ENCODE results near the gene TRIM71.

DNA sequence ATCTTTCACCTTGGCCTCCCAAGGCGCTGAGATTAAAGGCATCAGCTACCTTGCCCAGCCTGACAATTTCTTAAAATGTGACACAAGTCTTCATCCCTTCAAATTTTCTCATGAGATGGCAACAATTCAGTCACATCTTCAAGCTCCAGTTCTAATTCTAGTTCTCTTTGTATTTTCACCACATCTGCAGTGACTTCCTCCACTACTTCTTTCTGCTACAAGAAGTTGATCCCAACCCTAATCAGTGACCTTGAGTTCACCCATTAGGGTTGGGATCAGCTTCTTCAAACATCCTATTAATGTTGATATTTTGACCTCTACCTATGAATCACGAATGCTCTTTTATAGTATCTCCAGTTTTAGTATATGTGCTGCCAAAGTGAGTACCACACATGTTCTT lies 59.8 kb downstream of the TRIM71 start:
- no peak for TF ChIP-seq TAF1 (IDR thresholded peaks at IDR 0.05; ENCODE audit: borderline replicate concordance, insufficient read depth, low read length)
- no peak for TF ChIP-seq POLR2AphosphoS5 (IDR thresholded peaks at IDR 0.05; ENCODE audit: low read depth, low read length)
- no peak for TF ChIP-seq SIN3A (IDR thresholded peaks at IDR 0.05; ENCODE audit: borderline replicate concordance, insufficient read depth, low read length)
- TF ChIP-seq, protein P1, sequence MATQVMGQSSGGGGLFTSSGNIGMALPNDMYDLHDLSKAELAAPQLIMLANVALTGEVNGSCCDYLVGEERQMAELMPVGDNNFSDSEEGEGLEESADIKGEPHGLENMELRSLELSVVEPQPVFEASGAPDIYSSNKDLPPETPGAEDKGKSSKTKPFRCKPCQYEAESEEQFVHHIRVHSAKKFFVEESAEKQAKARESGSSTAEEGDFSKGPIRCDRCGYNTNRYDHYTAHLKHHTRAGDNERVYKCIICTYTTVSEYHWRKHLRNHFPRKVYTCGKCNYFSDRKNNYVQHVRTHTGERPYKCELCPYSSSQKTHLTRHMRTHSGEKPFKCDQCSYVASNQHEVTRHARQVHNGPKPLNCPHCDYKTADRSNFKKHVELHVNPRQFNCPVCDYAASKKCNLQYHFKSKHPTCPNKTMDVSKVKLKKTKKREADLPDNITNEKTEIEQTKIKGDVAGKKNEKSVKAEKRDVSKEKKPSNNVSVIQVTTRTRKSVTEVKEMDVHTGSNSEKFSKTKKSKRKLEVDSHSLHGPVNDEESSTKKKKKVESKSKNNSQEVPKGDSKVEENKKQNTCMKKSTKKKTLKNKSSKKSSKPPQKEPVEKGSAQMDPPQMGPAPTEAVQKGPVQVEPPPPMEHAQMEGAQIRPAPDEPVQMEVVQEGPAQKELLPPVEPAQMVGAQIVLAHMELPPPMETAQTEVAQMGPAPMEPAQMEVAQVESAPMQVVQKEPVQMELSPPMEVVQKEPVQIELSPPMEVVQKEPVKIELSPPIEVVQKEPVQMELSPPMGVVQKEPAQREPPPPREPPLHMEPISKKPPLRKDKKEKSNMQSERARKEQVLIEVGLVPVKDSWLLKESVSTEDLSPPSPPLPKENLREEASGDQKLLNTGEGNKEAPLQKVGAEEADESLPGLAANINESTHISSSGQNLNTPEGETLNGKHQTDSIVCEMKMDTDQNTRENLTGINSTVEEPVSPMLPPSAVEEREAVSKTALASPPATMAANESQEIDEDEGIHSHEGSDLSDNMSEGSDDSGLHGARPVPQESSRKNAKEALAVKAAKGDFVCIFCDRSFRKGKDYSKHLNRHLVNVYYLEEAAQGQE (IDR thresholded peaks at IDR 0.05; ENCODE audit: insufficient read depth in 1 of 2, low read depth in 2 of 2, low read length in 2 of 2): no peak
- no peak for TF ChIP-seq FOXP2 (optimal IDR thresholded peaks at IDR 0.05; ENCODE audit: borderline replicate concordance, extremely low read depth, extremely low read length, insufficient read depth)

Measured in PFSK-1 (cell line).